ENCODE data around the gene FBXW12.
A peak's percentile ranks its signal among the peaks of the same experiment; 100 is the strongest.

FBXW12 gene

DNA sequence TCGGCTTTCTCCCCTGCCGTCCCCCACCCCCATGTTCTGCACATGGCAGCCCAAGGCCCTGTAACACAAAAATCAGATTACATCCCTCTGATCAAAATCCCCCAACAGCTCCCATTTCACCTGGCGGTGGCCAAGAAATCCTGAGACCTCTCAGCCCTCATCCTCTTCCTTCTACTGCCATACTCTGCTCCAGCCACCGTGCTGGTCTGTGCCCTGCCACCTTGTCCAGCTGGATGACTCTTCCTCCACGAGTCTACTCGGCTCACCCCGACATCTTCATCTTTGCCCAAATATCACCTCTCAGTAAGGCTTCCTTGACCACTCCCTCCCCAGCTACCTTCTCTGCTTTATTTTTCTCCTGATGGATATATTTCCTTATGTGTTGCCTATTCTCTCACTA is 64.8 kb downstream of the FBXW12 start:
- DNase-seq: no peak

DNA sequence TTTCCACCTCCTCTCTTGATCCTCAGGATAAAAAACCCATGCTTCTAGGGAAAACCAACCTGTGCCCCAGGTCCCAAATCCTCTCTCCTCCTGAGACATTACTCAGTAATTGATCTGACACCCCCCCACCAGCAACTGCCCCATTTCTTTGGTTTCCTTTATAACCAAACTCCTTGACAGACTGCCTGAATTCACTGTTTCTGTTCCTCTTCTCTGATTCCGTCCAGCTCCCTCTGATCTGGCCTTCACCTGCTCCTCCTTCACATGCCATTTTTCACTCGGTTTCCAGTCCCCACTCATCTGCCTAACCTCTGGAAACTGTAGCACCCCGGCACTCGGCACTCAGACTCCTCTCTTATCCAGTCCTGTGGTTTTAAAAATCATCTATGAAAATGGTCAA is 65.8 kb downstream of the FBXW12 start:
- no peak for DNase-seq

DNA sequence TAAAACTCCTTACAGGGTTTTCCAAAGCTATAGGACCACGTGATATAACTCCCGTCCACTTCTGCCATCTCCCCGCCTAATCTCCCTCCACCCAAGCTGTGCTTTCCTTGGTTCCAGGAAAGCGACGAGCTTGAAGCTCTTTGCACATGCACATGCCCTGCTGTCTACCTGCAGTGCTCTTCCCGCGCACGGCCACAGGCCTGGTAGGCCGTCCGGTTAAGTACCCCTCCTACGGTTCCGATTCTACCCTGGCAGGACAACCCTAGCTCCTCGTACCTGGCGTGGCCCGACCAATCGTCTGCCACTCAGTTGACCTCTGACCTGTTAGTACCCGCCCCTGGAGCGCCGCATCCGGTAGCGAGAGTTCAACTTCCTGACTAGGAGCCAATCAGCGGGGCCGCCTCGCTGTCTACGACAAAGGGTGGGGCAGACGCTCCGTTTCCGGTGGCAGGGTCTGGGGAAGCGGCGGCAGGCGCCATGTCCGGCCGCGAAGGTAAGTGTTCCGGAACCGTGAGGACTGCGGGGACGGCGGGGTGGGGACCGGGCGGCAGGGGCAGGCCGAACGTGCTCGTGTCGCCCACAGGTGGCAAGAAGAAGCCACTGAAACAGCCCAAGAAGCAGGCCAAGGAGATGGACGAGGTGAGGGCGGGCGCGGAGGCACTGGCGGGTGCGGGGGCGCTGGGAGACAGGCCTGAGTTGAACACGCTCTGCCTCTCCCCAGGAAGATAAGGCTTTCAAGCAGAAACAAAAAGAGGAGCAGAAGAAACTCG is 68.0 kb downstream of the FBXW12 start, which contains the start of the genes CCDC51 and TMA7:
Gene CCDC51 (minus strand): TSS at position 300 of the 770 bp plus-strand sequence. CDS start 4,991 bp downstream, outside the sequence.
Gene TMA7 (plus strand): TSS at position 438 of the 770 bp plus-strand sequence. CDS start 40 bp downstream, at position 478.
- DNase-seq: peak; percentile 95 to 97 (median 96)

DNA sequence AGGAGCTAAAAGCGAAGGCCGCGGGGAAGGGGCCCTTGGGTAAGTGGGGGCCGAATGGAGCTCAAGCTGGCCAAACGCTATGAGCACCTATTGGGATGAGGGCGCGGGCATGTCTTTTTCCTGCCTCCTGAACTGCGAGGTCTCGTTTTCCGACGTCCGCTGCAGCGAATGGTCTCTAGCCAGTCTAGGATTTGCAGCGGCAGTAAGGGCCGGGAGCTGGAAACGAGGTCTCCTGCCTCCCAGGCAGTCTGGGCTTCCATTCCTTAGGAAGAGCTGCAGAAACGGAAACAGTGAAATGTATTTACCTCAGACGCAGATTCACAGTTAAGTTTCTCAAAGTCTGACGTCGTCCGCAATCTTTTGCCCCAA is 68.6 kb downstream of the FBXW12 start:
- DNase-seq: no peak

DNA sequence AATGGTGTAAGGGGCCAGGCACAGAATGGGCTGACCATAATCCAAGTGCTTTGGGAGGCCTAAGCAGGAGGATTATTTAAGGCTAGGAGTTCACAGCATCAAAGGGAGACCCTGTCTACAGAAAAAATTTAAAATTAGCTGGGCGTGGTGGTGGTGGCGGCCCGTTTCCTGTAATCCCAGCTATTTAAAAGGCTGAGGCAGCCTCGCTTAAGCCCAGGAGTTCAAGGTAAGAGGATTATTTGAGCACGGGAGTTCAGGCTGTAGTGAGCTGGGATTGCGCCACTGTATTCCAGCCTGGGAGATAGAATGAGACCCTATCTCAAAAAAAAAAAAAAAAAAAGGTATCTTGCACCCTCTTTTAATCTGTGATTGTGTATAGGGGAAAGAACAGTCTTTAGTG is 69.9 kb downstream of the FBXW12 start:
- DNase-seq: no peak

Measured in activated CD4-positive, CD25-positive, alpha-beta regulatory T cell (primary cell).